RWPE1 (cell line): ENCODE data around the gene RAB31.

ENCODE experiments used
- CTCF ChIA-PET: fragments of 350-600 bp; sonication (Branson Sonifier 250); formaldehyde crosslinking; extraction: SDS; loops from one replicate; lab custom pipeline; 2021; lab: Yijun Ruan, JAX
- POLR2A ChIA-PET: fragments of 400-600 bp; formaldehyde crosslinking; extraction: SDS; loops from one replicate; lab custom pipeline; 2020; ENCODE audit warnings: antibody characterized with exemption; ENCODE audit not compliant: low non-redundant PET; lab: Yijun Ruan, JAX
- DNase-seq: peaks from one replicate; pipeline ENCODE4 v3.0.0; 2012; ENCODE audit warnings: low spot score
- H3K27ac ChIP-seq: fragments of 450-650 bp; 2 replicates; pipeline ENCODE4 v1.5.1; 2017
- TF ChIP-seq, protein P1 (sequence below): fragments of 450-650 bp; conservative IDR thresholded peaks from 2 replicates; pipeline ENCODE4 v1.5.1; 2017; ENCODE audit warnings: low read depth, mild to moderate bottlenecking

The RAB31 gene

DNA sequence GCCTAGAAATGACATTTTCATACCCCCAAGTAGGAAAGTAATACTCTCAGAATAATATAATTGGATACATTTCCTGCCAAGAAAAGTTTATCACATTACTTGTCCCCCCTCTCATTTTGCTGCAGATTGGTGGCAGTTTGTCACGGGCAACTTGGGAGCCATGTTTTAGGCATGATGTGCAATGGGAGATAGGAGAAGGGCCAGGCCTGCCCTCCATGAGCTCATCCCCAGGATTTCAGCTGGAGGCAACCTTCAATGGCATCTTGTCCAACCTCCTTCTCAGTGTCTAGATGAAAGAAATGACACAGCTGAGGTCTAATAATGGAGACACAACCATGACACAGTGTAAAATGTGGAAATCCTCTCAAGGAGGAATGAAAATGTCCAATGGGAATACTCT, 11.4 kb upstream of the RAB31 start:
- no peak overlapping the region for H3K27ac ChIP-seq
- DNase-seq, result no peak
- TF ChIP-seq, protein P1, sequence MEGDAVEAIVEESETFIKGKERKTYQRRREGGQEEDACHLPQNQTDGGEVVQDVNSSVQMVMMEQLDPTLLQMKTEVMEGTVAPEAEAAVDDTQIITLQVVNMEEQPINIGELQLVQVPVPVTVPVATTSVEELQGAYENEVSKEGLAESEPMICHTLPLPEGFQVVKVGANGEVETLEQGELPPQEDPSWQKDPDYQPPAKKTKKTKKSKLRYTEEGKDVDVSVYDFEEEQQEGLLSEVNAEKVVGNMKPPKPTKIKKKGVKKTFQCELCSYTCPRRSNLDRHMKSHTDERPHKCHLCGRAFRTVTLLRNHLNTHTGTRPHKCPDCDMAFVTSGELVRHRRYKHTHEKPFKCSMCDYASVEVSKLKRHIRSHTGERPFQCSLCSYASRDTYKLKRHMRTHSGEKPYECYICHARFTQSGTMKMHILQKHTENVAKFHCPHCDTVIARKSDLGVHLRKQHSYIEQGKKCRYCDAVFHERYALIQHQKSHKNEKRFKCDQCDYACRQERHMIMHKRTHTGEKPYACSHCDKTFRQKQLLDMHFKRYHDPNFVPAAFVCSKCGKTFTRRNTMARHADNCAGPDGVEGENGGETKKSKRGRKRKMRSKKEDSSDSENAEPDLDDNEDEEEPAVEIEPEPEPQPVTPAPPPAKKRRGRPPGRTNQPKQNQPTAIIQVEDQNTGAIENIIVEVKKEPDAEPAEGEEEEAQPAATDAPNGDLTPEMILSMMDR, result no peak
- CTCF ChIA-PET, result interaction anchor here (0.7 kb wide), 1 partner anchor 26 kb away, joined by 3 read pairs; no protein-coding TSS in a partner anchor
- POLR2A ChIA-PET, result no interaction called here

DNA sequence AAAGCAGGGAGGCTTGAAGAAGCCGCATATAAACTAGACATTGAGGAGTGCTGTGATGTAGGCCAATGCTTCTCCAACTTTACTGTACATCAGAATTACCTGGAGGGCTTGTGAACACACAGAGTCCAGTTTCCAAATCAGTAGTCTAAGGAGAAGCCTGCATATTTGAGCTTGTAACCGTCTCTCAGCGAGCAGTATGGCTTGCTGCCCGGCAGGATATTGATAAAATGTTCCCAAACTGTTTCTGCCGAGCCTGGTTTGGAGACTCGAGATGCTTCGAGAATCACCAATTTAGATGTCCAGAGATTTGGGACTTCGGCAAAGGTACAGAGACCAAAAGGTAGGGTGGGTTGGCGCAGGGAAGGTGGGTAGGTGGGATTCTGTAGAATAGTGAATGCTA, 11.0 kb upstream of the RAB31 start:
- DNase-seq, result no peak
- no peak overlapping the region for H3K27ac ChIP-seq
- TF ChIP-seq, protein P1, result no peak
- CTCF ChIA-PET, result interaction anchor here (0.7 kb wide), 1 partner anchor 25 kb away, joined by 3 read pairs; no protein-coding TSS in a partner anchor
- POLR2A ChIA-PET, result no interaction called here

DNA sequence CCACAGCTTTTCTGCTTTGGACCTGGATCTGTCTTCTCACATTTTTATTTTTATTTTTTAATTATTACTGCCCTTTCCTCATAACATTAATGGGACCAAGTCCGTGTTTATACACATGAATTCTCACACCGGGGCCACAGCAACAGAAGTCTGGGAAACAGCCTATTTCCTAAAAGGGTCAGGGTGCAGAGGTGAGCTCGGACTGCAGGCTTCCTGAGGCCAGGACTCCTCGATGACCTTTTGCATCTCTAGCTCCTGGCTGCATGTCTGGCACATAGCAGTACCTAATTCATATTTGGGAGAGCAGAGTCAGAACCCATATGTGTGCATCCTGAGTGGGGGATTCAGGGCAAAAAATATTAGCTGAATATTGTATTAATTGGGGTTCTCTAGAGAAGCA, 9.6 kb upstream of the RAB31 start:
- H3K27ac ChIP-seq, result no peak overlapping the region
- ChIA-PET CTCF (interaction anchor here (0.6 kb wide), 3 partner anchors 53 to 1908 kb away, joined by 3 to 4 read pairs (median 3); no protein-coding TSS in a partner anchor), POLR2A (interaction anchor here (0.6 kb wide), 1 partner anchor 11 kb away, joined by 5 read pairs; no protein-coding TSS in a partner anchor)
- DNase-seq, result no peak
- TF ChIP-seq, protein P1, result no peak

DNA sequence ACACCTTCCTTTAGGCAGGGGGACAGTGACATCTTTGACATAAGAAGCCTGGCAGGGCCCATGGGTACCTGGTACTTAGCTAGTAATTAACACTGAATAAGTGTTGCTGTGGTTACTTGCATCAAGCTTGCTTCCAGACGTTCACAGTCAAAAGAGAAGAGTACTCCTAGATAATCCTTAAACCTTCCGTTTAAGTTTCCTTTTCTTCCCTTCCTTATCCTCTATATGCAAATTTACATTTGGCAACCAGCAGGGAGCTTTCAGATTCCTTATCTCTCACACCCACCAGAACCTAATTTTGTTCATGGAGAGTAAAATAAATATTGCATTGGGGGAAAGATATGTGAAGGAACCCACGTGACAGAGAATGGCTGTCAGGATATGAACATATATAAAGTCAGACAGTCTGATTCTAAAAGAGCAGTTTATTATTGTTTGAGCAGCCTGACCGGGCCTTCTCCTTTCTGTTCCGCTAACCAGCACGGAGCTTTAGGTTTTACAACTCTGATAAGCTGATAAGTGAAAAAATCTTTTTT, 7.8 kb upstream of the RAB31 start:
- ChIA-PET POLR2A (no interaction called here), CTCF (no interaction called here)
- no peak for DNase-seq
- no peak overlapping the region for H3K27ac ChIP-seq
- TF ChIP-seq, protein P1, result no peak

DNA sequence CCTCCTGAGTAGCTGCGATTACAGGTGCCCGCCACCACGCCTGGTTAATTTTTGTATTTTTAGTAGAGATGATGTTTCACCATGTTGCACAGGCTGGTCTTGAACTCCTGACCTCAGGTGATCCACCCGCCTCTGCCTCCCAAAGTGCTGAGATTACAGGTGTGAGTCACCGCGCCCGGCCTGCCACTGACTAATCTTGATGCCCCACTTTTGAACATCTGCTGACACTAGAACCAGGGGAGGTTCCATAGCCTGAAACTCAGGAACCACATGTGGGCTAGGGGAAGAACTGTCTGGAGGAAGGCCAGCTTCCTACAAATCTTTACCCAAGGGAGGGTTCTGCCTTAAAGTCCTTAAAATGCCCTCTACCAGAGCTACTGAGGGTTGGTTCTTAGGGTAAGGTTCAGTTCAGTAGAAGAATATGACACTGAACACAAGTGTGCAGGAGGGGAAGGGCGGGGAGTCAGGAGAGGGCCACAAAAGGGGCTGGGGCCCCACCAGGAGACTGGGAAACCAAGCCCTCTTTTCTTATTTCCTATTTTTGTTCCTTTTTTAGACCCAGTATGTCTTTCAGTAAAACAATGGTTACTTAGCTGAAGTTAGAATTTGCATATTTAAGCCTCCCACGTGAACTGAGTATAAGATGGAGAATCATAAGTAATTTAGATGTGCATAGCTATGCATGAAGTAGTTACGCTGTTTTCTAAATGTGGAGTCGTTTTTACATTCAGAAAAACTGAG, 6.3 kb upstream of the RAB31 start:
- CTCF ChIA-PET, result no interaction called here
- DNase-seq, result no peak
- peak overlapping the region; percentile 22; the same call in 1 of the 2 replicates for H3K27ac ChIP-seq
- POLR2A ChIA-PET, result no interaction called here
- TF ChIP-seq, protein P1, result no peak

DNA sequence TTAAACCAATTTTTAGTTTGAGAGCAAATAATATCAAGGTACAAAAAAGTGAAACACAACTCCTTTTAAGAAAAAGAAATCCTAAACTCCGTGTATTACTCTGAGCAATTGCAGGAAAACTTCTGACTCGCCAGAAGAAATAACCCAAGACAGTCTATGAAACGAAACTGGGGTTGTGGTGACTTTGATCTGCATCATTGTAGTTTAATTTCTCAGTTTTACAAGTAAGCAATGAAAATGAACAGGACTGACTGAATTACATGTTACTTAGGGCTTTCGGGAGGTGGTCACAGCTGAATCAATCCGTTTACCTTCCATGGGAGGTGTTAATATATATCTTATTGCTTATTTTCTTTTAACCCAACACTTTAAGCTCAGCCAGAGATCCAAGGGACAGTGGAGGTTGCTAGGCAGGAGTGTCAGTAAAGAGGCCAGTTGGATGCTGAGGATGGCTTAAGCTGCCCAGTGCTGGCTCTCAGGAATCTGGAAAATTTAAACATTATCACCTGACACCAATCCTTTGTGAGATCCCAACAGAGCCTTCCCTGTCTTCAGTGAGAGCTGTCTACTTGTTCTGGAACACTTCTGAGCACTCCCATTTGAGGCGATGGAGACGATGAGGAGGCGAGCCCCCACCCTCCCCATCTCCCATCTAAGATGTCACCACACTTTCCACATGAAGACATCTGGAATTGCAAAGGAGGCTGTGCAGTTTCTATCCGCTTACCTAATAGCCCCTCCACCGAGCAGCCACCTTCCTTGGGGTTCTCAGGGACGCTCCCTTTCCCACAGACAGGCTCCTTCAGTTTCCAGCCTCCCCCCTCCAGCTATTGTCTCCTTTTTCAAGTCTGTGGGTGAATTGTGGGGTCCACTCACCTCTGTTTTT, 3.6 kb upstream of the RAB31 start:
- TF ChIP-seq, protein P1, result no peak
- CTCF ChIA-PET, result interaction anchor here (0.7 to 1.1 kb wide), 3 partner anchors 14 to 143 kb away, joined by 3 to 4 read pairs (median 3); no protein-coding TSS in a partner anchor
- no peak overlapping the region for H3K27ac ChIP-seq
- POLR2A ChIA-PET, result interaction anchor here (0.6 kb wide), 1 partner anchor 192 kb away, joined by 10 read pairs; no protein-coding TSS in a partner anchor
- no peak for DNase-seq
